ENCODE data around the gene FBN1. TPM values are rescaled to one million over a fixed set of nuclear protein-coding genes. Genes with fewer than 3 reads are reported as not detected.

Gene FBN1
- total RNA-seq, 1 experiment from 2014 or later, result 0.43 TPM

DNA sequence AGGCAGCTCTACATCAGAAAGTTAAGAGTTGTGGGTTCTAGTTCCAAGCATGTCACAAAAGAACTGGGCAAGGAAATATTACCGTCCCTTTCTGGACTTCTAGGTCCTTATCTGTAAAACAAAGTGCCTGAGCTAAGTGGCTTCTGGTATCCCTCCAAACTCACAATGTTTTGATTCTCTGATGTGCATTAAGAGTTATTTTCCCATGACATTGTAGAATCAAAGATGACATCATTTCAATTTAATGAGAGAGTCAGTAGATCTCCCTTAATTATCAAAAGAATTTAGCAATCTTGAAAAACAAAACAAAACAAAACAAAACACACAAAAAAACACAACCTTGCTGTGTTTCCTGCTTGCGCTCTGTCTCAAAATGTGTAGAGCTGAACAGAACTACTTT lies 225.6 kb downstream of the FBN1 start:
- ChIA-PET CTCF (no interaction called here), POLR2A (no interaction called here)
- intact Hi-C loops (cut with micrococcal nuclease; ENCODE audit: unreplicated experiment), result no loop called here
- Histone ChIP-seq H3K36me3 (ENCODE audit: control insufficient read depth, insufficient read depth, low read length) (no peaks in the 10 kb centered on the region), H3K27me3 (replicated peaks; ENCODE audit: control insufficient read depth, insufficient read depth, low read length) (peaks cover 2% of the 10 kb centered on the region), H3K9me3 (no peaks in the 10 kb centered on the region), H3K4me3 (ENCODE audit: low read depth, low read length) (no peak overlapping the region), H3K4me1 (no peaks in the 10 kb centered on the region)
- no peak overlapping the region for H3K27ac Mint-ChIP-seq (ENCODE audit: unreplicated experiment)
- H3K4me1 Mint-ChIP-seq (ENCODE audit: low read depth, unreplicated experiment), result no peaks in the 10 kb centered on the region
- TF ChIP-seq, protein P1, sequence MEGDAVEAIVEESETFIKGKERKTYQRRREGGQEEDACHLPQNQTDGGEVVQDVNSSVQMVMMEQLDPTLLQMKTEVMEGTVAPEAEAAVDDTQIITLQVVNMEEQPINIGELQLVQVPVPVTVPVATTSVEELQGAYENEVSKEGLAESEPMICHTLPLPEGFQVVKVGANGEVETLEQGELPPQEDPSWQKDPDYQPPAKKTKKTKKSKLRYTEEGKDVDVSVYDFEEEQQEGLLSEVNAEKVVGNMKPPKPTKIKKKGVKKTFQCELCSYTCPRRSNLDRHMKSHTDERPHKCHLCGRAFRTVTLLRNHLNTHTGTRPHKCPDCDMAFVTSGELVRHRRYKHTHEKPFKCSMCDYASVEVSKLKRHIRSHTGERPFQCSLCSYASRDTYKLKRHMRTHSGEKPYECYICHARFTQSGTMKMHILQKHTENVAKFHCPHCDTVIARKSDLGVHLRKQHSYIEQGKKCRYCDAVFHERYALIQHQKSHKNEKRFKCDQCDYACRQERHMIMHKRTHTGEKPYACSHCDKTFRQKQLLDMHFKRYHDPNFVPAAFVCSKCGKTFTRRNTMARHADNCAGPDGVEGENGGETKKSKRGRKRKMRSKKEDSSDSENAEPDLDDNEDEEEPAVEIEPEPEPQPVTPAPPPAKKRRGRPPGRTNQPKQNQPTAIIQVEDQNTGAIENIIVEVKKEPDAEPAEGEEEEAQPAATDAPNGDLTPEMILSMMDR (IDR thresholded peaks at IDR 0.05; ENCODE audit: insufficient read depth in 1 of 2, low read depth in 1 of 2, low read length in 1 of 2, severe bottlenecking in 1 of 2, unreplicated experiment in 1 of 2), result no peak
- BruUV-seq (replicated peaks), result no TSS peak
- no peaks in the 10 kb centered on the region for H3K36me3 Mint-ChIP-seq (ENCODE audit: insufficient read depth, unreplicated experiment)
- DNase-seq, result no peak
- peaks cover 17% of the 10 kb centered on the region for H3K27me3 Mint-ChIP-seq (ENCODE audit: insufficient read depth, unreplicated experiment)
- H3K9me3 Mint-ChIP-seq (ENCODE audit: unreplicated experiment), result no peaks in the 10 kb centered on the region
- H3K4me3 Mint-ChIP-seq (ENCODE audit: unreplicated experiment), result no peak overlapping the region

DNA sequence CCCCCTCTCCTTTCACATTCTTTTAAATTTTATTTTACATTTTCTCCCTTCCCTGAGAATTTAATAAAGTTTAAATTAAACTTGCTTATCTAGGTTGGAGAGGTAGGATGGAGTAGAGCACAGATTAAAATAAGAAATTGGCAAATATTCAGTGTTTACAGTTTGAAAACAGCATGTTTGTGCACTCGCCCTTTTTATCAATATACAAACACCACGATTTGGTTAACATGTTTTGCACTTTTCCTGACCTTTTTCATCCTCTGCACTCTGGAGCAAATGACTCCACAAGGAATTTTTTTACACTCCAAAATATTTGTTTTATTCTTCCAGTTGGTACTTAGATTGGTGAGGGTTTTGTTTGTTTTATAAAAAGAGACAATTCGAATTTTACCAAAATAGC lies 227.2 kb downstream of the FBN1 start:
- TF ChIP-seq, protein P1 (IDR thresholded peaks at IDR 0.05; ENCODE audit: insufficient read depth in 1 of 2, low read depth in 1 of 2, low read length in 1 of 2, severe bottlenecking in 1 of 2, unreplicated experiment in 1 of 2), result no peak
- CTCF ChIA-PET, result no interaction called here
- Mint-ChIP-seq H3K9me3 (ENCODE audit: unreplicated experiment) (no peaks in the 10 kb centered on the region), H3K27ac (ENCODE audit: unreplicated experiment) (no peak overlapping the region), H3K27me3 (ENCODE audit: insufficient read depth, unreplicated experiment) (peaks cover 11% of the 10 kb centered on the region), H3K36me3 (ENCODE audit: insufficient read depth, unreplicated experiment) (no peaks in the 10 kb centered on the region), H3K4me3 (ENCODE audit: unreplicated experiment) (no peak overlapping the region), H3K4me1 (ENCODE audit: low read depth, unreplicated experiment) (no peaks in the 10 kb centered on the region)
- no TSS peak for BruUV-seq (replicated peaks)
- no peaks in the 10 kb centered on the region for H3K9me3 ChIP-seq
- no peaks in the 10 kb centered on the region for H3K4me1 ChIP-seq
- POLR2A ChIA-PET, result no interaction called here
- no peak overlapping the region for H3K4me3 ChIP-seq (ENCODE audit: low read depth, low read length)
- H3K27me3 ChIP-seq (replicated peaks; ENCODE audit: control insufficient read depth, insufficient read depth, low read length), result peaks cover under 1% of the 10 kb centered on the region
- no peak for DNase-seq
- intact Hi-C loops (cut with micrococcal nuclease; ENCODE audit: unreplicated experiment), result no loop called here
- H3K36me3 ChIP-seq (ENCODE audit: control insufficient read depth, insufficient read depth, low read length), result no peaks in the 10 kb centered on the region

DNA sequence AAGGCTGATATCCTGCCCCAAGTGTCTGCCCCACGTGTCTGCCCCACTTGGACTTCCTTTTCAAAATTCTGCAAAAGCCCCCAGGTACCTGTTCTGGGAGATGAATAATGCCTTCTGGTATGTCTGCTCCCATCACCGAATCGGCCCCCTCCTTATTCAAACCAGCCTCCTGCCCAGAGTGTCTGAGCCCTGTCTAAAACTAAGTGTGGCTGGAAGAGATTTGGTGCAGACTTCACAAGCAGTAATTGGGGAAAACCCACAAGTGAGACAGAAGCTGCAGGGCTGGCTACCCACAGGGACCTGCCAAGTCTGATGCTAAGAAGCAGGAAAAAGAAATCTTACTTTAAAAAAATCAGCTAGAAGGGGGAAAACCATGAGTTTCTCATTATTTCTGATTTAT lies 229.2 kb downstream of the FBN1 start:
- intact Hi-C loops (cut with micrococcal nuclease; ENCODE audit: unreplicated experiment), result no loop called here
- no TSS peak for BruUV-seq (replicated peaks)
- CTCF ChIA-PET, result no interaction called here
- Histone ChIP-seq H3K4me3 (ENCODE audit: low read depth, low read length) (no peak overlapping the region), H3K4me1 (no peaks in the 10 kb centered on the region), H3K9me3 (no peaks in the 10 kb centered on the region), H3K27me3 (replicated peaks; ENCODE audit: control insufficient read depth, insufficient read depth, low read length) (no peaks in the 10 kb centered on the region), H3K36me3 (ENCODE audit: control insufficient read depth, insufficient read depth, low read length) (no peaks in the 10 kb centered on the region)
- Mint-ChIP-seq H3K36me3 (ENCODE audit: insufficient read depth, unreplicated experiment) (no peaks in the 10 kb centered on the region), H3K4me3 (ENCODE audit: unreplicated experiment) (no peak overlapping the region), H3K27me3 (ENCODE audit: insufficient read depth, unreplicated experiment) (peaks cover 10% of the 10 kb centered on the region), H3K27ac (ENCODE audit: unreplicated experiment) (no peak overlapping the region), H3K9me3 (ENCODE audit: unreplicated experiment) (no peaks in the 10 kb centered on the region), H3K4me1 (ENCODE audit: low read depth, unreplicated experiment) (peaks cover 6% of the 10 kb centered on the region)
- POLR2A ChIA-PET, result no interaction called here
- TF ChIP-seq, protein P1 (IDR thresholded peaks at IDR 0.05; ENCODE audit: insufficient read depth in 1 of 2, low read depth in 1 of 2, low read length in 1 of 2, severe bottlenecking in 1 of 2, unreplicated experiment in 1 of 2), result no peak
- no peak for DNase-seq
